ENCODE data around the gene COL6A3. TPM values are rescaled to one million over a fixed set of nuclear protein-coding genes. Genes with fewer than 3 reads are reported as not detected.

COL6A3 gene
- total RNA-seq, 1 experiment from 2014 or later = 45.0 TPM

- Histone ChIP-seq H2AFZ (ENCODE audit: low read length) (peak overlapping the region; percentile 37; the same call in 1 of the 2 replicates), H3K27me3 (ENCODE audit: low read length) (no peaks in the 10 kb centered on the region), H4K20me1 (ENCODE audit: low read length) (no peaks in the 10 kb centered on the region), H3K9ac (ENCODE audit: low read length) (no peak overlapping the region), H3K4me3 (ENCODE audit: low read length) (no peak overlapping the region), H3F3A (ENCODE audit: low read length, unreplicated experiment) (peaks cover 9% of the 10 kb centered on the region), H3K9me2 (replicated peaks; ENCODE audit: low read length) (no peaks in the 10 kb centered on the region), H3K9me3 (ENCODE audit: low read length) (no peaks in the 10 kb centered on the region), H3K27ac (ENCODE audit: low read length) (peak overlapping the region; percentile 5; the same call in 1 of the 2 replicates), H3K4me2 (ENCODE audit: low read length) (no peak overlapping the region), H3K36me3 (ENCODE audit: low read depth, low read length) (no peaks in the 10 kb centered on the region), H3K79me2 (ENCODE audit: low read length) (peaks cover 8% of the 10 kb centered on the region; the same call in 1 of the 2 replicates), H3K4me1 (ENCODE audit: insufficient read depth, low read length) (peaks cover 47% of the 10 kb centered on the region)
- DNase-seq = peak; percentile 40
- intact Hi-C loops (cut with micrococcal nuclease) = no loop called here
- BruUV-seq (replicated peaks) = no TSS peak
- ChIA-PET CTCF (interaction anchor here (1.1 kb wide), 1 partner anchor 16 kb away, joined by 3 read pairs; no protein-coding TSS in a partner anchor), POLR2A (ENCODE audit: unreplicated experiment) (no interaction called here)
- TF ChIP-seq CTCF (conservative IDR thresholded peaks at IDR 0.05; ENCODE audit: low read depth, low read length) (no peak), EZH2 (IDR thresholded peaks at IDR 0.05; ENCODE audit: low read length, unreplicated experiment) (no peak)
- no peak for ATAC-seq
These were observed 24.3 kb upstream of the COL6A3 start for GRCh38 chr2:237438080-237438940.

- Histone ChIP-seq H3K27me3 (ENCODE audit: low read length) (no peaks in the 10 kb centered on the region), H3K79me2 (ENCODE audit: low read length) (peaks cover 8% of the 10 kb centered on the region; the same call in 1 of the 2 replicates), H3K36me3 (ENCODE audit: low read depth, low read length) (no peaks in the 10 kb centered on the region), H2AFZ (ENCODE audit: low read length) (peak overlapping the region; percentile 37; the same call in 1 of the 2 replicates), H3F3A (ENCODE audit: low read length, unreplicated experiment) (peaks cover 11% of the 10 kb centered on the region), H3K27ac (ENCODE audit: low read length) (peak overlapping the region; percentile 5; the same call in 1 of the 2 replicates), H4K20me1 (ENCODE audit: low read length) (no peaks in the 10 kb centered on the region), H3K9ac (ENCODE audit: low read length) (no peak overlapping the region), H3K4me3 (ENCODE audit: low read length) (no peak overlapping the region), H3K4me1 (ENCODE audit: insufficient read depth, low read length) (peaks cover 52% of the 10 kb centered on the region), H3K9me3 (ENCODE audit: low read length) (no peaks in the 10 kb centered on the region), H3K9me2 (replicated peaks; ENCODE audit: low read length) (no peaks in the 10 kb centered on the region), H3K4me2 (ENCODE audit: low read length) (no peak overlapping the region)
- ChIA-PET CTCF (no interaction called here), POLR2A (ENCODE audit: unreplicated experiment) (no interaction called here)
- no TSS peak for BruUV-seq (replicated peaks)
- intact Hi-C loops (cut with micrococcal nuclease) = no loop called here
- TF ChIP-seq CTCF (conservative IDR thresholded peaks at IDR 0.05; ENCODE audit: low read depth, low read length) (no peak), EZH2phosphoT487 (IDR thresholded peaks at IDR 0.05; ENCODE audit: borderline replicate concordance, low read length) (no peak), EZH2 (IDR thresholded peaks at IDR 0.05; ENCODE audit: low read length, unreplicated experiment) (no peak)
- ATAC-seq (no peak), DNase-seq (no peak)
These were observed 23.6 kb upstream of the COL6A3 start for GRCh38 chr2:237437566-237437965.

All from PC-3 (cell line).